Measurements from ENCODE around the gene ARRB1.
"Not testable (repeated sequence)": the region's sequence is repeated elsewhere in the genome, so short reads cannot be mapped to it uniquely, and the experiment has no call there.

ARRB1 gene

GRCh38 chr11:75292943-75293342, 58.5 kb downstream of the ARRB1 start:
- DNase-seq: no peak

GRCh38 chr11:75291741-75292140, 59.7 kb downstream of the ARRB1 start:
- DNase-seq: no peak

DNA sequence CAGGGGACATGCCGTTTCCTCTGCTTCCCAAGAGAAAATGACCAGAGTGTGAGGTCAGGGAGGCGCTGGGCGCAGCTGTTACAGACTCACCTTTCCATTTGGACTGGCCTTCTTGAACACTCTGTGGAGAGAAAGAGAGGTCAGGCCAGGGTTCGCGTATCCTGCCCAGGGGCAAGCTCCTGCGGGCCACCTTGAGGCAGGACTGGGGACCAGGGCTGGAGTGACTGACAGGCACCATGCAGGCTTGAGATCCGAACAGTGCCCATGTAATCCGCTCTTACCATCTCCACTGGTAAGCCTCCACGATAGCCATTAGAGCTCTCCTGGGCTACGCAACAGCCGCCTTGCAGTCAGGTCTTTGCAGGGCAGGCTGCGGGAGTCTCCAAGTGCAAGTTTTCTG, 61.5 kb downstream of the ARRB1 start:
- DNase-seq: no peak

DNA sequence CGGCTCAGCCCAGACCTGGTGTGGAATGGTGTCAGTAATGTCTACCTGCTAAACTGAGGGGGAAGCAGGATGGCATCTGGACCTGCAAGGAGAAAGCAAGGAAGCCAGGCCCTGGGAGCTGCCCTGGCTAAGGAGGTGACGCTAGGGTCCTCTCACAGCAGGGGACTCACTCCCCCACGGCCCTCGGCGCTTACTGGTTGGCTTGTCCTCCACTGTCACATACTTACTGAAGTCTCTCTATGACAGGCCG, 62.0 kb downstream of the ARRB1 start:
- DNase-seq: no peak

DNA sequence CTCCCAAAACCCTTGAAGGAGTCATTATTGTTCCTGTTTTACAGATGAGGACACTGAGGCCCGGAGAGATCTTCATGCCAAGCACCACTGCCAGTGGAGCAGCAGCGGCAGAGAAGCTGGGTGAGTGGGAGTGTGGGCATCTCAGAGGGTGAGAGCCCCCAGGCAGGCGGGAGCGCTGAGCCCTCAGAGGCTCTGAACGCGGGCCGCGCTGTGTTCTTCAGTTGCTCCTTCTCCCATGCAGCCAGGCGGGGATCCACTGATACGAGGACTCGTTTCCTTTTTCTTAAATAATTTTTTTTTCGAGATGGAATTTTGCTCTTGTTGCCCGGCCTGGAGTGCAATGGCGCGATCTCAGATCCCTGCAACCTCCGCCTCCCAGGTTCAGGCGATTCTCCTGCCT, 63.9 kb downstream of the ARRB1 start:
- DNase-seq: no peak

- no peak for DNase-seq
These were observed 64.5 kb downstream of the ARRB1 start for GRCh38 chr11:75286826-75287465.

GRCh38 chr11:75285776-75286360, 65.6 kb downstream of the ARRB1 start:
- DNase-seq: no peak

DNA sequence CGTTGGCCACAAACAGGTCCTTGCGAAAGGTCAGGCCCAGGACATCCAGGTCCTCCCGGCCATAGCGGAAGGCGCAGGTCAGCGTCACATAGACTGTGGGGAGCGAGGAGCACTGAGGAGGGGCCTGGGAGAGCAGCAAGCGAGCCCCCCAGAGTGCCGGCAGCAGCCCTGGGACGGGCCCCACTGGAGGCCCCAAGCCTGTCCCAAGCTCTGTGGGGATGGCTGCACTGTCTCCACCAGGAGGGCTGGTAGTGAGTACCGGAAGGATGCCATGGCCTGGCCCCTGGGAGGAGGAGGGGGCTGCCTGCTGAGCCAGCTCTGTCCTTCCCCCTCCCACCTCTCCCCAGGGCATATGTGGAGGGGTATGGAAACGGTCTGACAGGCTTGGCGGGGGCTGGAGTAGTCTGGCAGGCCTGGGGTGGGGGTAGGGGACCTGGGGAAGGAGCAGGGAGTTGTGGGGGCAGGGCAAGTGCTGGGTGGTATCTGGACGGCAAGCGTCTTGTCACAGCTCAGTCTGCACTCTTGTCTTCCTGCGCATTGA, 68.0 kb downstream of the ARRB1 start:
- DNase-seq: no peak

DNA sequence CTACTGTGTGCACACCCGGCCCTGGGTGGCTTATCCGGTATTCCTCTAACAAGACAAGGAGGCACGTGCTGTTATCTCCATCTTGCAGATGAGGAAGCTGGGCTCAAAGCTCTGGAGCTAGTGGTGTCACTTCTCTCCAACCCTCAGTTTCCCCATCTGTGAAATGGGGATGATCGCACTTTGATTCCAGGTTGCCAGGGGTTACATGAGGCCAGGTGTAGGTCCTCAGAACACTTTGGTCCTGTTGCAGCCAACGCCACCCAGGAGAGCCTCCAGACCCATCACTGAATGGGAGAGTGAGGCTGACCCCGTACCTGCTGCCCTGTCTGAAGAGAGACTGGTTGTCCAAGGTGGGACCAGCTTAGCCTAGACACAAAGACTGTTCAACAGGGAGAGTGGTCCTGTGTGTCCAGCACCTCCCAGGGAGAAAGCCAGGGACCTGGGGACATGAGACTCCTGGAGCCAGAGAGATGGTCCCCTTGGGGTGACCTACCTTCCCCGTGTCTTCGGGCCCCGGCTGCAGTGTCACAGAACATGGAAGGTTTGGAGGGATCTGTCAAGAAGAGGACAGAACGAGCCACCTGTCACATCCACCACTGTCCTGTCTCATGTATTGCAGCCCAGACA, 69.9 kb downstream of the ARRB1 start:
- no peak for DNase-seq

GRCh38 chr11:75280770-75281468, 70.5 kb downstream of the ARRB1 start:
- DNase-seq: no peak

- peak; percentile 88 for DNase-seq
These were observed 71.2 kb downstream of the ARRB1 start for GRCh38 chr11:75280227-75280701.

GRCh38 chr11:75279273-75279672, 72.2 kb downstream of the ARRB1 start:
- no peak for DNase-seq

GRCh38 chr11:75277991-75278790, 73.3 kb downstream of the ARRB1 start:
- DNase-seq: no peak

- DNase-seq: no peak
These were observed 74.2 kb downstream of the ARRB1 start for GRCh38 chr11:75277211-75277805.

DNA sequence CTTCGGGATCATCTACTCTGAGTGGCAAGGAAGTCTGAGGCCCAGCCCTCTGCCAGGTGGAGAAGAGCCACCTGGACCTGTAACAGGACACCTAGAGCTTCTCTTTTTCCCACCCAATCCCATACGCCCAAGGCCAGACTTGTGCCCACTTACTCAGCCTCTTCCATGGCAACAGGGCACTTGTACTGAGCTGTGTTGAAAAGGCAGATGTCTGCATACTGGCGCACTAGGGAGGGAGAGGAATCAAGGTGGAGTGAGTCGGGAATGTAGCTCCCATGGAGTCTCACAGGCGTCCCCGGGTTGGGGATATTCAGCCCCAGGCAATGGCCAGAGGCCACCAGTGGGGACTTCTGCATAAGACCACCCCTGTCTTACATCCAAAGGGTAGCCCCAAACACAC, 74.8 kb downstream of the ARRB1 start:
- no peak for DNase-seq

GRCh38 chr11:75276186-75276585, 75.3 kb downstream of the ARRB1 start:
- DNase-seq: no peak

DNA sequence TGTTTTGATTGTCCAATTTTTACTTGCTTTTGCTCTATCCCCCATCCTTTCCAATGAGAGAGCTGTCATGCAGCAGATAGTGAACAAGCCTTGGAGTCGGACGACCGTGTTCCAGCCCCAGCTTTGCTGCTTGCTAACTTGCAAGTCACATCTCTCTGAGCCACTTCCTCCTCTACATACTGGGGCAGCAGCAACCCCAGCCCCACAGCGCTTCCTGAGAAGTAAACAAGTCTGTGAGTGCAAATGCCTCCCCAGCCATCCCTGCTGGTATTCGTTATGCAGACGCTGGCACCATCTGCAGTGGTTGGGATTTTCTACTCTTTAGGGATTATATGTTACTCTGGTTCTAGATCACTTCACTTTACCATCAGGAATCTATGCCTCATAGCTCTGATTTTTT, 75.9 kb downstream of the ARRB1 start:
- no peak for DNase-seq

- not testable (repeated sequence) for DNase-seq
These were observed 76.7 kb downstream of the ARRB1 start for GRCh38 chr11:75274716-75275115.

DNA sequence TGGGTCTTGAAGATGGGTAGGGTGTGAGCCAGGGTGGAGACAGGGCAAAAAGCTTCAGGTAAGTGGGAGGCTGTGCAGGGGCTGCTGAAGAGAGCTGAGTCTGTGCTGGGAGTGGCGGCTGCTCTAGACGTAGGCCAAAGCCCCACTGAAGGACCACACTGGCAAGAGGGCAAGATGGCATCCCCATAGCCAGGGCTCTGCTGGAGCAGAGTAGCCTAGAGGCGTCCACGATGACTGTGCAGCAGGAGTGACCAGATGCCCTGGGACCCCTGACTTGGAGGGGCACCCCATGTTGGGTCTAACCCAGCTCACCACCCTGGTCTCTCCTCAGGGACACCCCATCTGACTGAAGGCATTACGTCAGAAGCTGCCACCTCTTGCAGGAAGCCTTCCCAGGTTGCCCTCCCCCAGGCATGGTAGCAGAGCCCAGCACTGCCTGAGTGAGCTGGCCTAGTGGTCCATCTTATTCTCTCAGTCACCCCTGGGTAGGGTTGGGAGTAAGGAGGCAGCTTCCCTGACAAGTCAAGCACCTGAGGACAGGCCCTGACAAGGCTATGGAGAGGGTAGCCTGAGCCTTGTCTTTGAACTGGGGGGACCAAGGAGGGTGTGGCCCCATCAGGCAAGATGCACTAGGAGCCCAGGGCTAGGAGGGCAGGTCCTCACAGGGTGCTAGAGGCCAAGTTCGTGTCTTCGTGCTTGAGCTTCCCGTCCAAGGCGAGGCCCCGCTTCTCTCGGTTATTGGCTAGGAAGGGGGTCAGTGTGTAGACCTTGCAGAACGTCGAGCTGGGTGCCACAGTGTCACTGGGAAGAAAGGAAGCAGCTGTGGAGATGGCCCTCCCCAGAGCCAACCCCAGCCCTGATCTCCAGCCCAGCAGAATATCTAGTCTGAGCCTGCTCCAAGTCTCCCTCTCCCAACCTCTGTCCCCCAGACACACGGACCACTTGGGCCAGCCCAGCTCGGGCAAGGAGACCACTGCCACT, 77.8 kb downstream of the ARRB1 start:
- no peak for DNase-seq

- DNase-seq: no peak
These were observed 78.6 kb downstream of the ARRB1 start for GRCh38 chr11:75272821-75273301.

DNA sequence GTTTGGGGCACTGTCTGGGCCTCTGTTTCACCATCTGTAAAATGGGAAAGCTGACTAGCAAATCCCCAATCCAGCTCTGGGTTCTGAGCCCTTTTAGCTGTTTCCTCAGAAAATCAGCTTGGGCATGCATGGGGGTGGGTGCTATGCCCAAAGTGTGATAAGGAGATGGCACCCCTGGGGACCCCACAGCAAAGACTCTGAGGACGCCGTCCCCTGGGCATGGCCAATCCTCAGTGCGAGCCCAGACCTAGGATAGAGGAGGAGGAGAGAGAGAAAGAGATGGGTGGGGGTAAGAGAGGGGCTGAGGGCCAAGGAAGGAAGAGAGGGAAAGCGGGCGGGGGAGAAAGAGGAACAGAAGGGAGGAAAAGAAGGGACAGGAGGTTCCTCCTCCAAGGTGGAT, 79.1 kb downstream of the ARRB1 start:
- DNase-seq: no peak

Data from NCI-H1694 treated with DMSO at 0.1 percent for 48 hours (cell line).